ENCODE data around the gene SOX14. TPM values are rescaled to one million over a fixed set of nuclear protein-coding genes. Genes with fewer than 3 reads are reported as not detected.

SOX14 gene
- total and polyA plus RNA-seq, 2 donors (not counting 1 experiment from before 2014, with no cell fraction given): not detected

- no peak overlapping the region for H3K4me3 ChIP-seq (ENCODE audit: control extremely low read depth in 1 of 5, extremely low read depth in 1 of 5, insufficient read depth in 1 of 5, low read depth in 2 of 5, low read length in 4 of 5)
- peaks cover 0 to 4% (median 0%) of the 10 kb centered on the region in 3 donors for H3K9me3 ChIP-seq (ENCODE audit: control extremely low read depth in 1 of 3, control insufficient read depth in 2 of 3, insufficient read depth in 1 of 3, low read length in 2 of 3)
- no peak overlapping the region for H2AFZ ChIP-seq (ENCODE audit: insufficient read depth, low read depth, low read length, poor library complexity, severe bottlenecking)
- Mint-ChIP-seq H3K9me3 (ENCODE audit: insufficient read depth) (peaks cover 10% of the 10 kb centered on the region), H3K4me1 (no peaks in the 10 kb centered on the region), H3K4me3 (no peak overlapping the region), H3K27ac (no peak overlapping the region), H3K27me3 (no peaks in the 10 kb centered on the region)
- no peaks in the 10 kb centered on the region for H4K20me1 ChIP-seq (ENCODE audit: control insufficient read depth, insufficient read depth, low read length, poor library complexity, severe bottlenecking)
- intact Hi-C loops (cut with micrococcal nuclease): no loop called here
- ATAC-seq (ENCODE audit: low read depth): no peak
- H3K79me2 ChIP-seq (ENCODE audit: control insufficient read depth, insufficient read depth, low read length): no peaks in the 10 kb centered on the region
- no peak overlapping the region for H3K4me2 ChIP-seq (replicated peaks; ENCODE audit: low read depth, low read length, poor library complexity, severe bottlenecking)
- H3K27me3 ChIP-seq (replicated peaks in 1 of 4; ENCODE audit: control extremely low read depth in 1 of 4, control insufficient read depth in 3 of 4, insufficient read depth in 4 of 4, low read length in 3 of 4): no peaks in the 10 kb centered on the region
- POLR2A ChIA-PET: no interaction called here
- TF ChIP-seq EZH2 (IDR thresholded peaks at IDR 0.05; ENCODE audit: borderline replicate concordance, insufficient read depth, low read depth, low read length, poor library complexity, severe bottlenecking): no peak
- TF ChIP-seq, protein P1, sequence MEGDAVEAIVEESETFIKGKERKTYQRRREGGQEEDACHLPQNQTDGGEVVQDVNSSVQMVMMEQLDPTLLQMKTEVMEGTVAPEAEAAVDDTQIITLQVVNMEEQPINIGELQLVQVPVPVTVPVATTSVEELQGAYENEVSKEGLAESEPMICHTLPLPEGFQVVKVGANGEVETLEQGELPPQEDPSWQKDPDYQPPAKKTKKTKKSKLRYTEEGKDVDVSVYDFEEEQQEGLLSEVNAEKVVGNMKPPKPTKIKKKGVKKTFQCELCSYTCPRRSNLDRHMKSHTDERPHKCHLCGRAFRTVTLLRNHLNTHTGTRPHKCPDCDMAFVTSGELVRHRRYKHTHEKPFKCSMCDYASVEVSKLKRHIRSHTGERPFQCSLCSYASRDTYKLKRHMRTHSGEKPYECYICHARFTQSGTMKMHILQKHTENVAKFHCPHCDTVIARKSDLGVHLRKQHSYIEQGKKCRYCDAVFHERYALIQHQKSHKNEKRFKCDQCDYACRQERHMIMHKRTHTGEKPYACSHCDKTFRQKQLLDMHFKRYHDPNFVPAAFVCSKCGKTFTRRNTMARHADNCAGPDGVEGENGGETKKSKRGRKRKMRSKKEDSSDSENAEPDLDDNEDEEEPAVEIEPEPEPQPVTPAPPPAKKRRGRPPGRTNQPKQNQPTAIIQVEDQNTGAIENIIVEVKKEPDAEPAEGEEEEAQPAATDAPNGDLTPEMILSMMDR (IDR thresholded peaks at IDR 0.05): no peak
- H3K36me3 ChIP-seq (replicated peaks in 1 of 2; ENCODE audit: control extremely low read depth in 1 of 2, control insufficient read depth in 1 of 2, extremely low read depth in 1 of 2, insufficient read depth in 2 of 2, low read length in 1 of 2): no peaks in the 10 kb centered on the region
- no peak for DNase-seq
- H3K27ac ChIP-seq (ENCODE audit: low read length in 2 of 2): no peak overlapping the region
- H3K4me1 ChIP-seq (ENCODE audit: control insufficient read depth in 2 of 2, insufficient read depth in 2 of 2, low read length in 2 of 2): no peaks in the 10 kb centered on the region
- no peak overlapping the region for H3K9ac ChIP-seq (ENCODE audit: low read length)
- CTCF ChIA-PET: no interaction called here
Measured at GRCh38 chr3:137738710-137739109, 25.4 kb upstream of the SOX14 start.

DNA sequence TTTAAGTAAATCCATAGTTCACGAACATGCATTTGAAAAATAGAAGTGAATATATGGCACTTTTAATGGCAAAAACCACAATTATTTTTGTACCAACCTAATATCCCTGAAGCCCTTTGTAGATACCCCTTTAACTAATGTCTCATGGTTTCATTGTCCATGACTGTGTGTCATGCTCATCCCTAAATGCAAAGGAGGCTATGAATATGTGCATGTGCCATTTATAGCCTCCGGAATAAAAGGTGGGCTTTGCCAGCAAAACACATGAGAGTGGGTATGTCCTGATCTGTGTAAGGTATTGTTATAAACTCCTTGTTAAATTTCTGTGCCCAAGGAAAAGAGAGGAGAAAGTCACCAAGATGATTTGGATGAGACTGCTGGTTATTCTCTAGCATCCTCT lies 20.5 kb upstream of the SOX14 start:
- peaks cover under 1% of the 10 kb centered on the region for H3K9me3 Mint-ChIP-seq (ENCODE audit: insufficient read depth)
- no peak for TF ChIP-seq EZH2 (IDR thresholded peaks at IDR 0.05; ENCODE audit: borderline replicate concordance, insufficient read depth, low read depth, low read length, poor library complexity, severe bottlenecking)
- TF ChIP-seq, protein P1 (IDR thresholded peaks at IDR 0.05): no peak
- DNase-seq (no peak), ATAC-seq (ENCODE audit: low read depth) (no peak)
- ChIA-PET POLR2A (no interaction called here), CTCF (no interaction called here)
- Histone ChIP-seq H3K79me2 (ENCODE audit: control insufficient read depth, insufficient read depth, low read length) (no peaks in the 10 kb centered on the region), H3K36me3 (replicated peaks in 1 of 2; ENCODE audit: control extremely low read depth in 1 of 2, control insufficient read depth in 1 of 2, extremely low read depth in 1 of 2, insufficient read depth in 2 of 2, low read length in 1 of 2) (no peaks in the 10 kb centered on the region), H3K27ac (ENCODE audit: low read length in 2 of 2) (no peak overlapping the region), H3K9me3 (ENCODE audit: control extremely low read depth in 1 of 3, control insufficient read depth in 2 of 3, insufficient read depth in 1 of 3, low read length in 2 of 3) (no peaks in the 10 kb centered on the region), H4K20me1 (ENCODE audit: control insufficient read depth, insufficient read depth, low read length, poor library complexity, severe bottlenecking) (no peaks in the 10 kb centered on the region), H3K4me3 (ENCODE audit: control extremely low read depth in 1 of 5, extremely low read depth in 1 of 5, insufficient read depth in 1 of 5, low read depth in 2 of 5, low read length in 4 of 5) (no peak overlapping the region), H3K4me2 (replicated peaks; ENCODE audit: low read depth, low read length, poor library complexity, severe bottlenecking) (no peak overlapping the region), H2AFZ (ENCODE audit: insufficient read depth, low read depth, low read length, poor library complexity, severe bottlenecking) (no peak overlapping the region), H3K4me1 (ENCODE audit: control insufficient read depth in 2 of 2, insufficient read depth in 2 of 2, low read length in 2 of 2) (no peaks in the 10 kb centered on the region), H3K27me3 (replicated peaks in 1 of 4; ENCODE audit: control extremely low read depth in 1 of 4, control insufficient read depth in 3 of 4, insufficient read depth in 4 of 4, low read length in 3 of 4) (no peaks in the 10 kb centered on the region), H3K9ac (ENCODE audit: low read length) (no peak overlapping the region)
- H3K27ac Mint-ChIP-seq: no peak overlapping the region
- peaks cover 8% of the 10 kb centered on the region for H3K27me3 Mint-ChIP-seq
- H3K4me3 Mint-ChIP-seq: no peak overlapping the region
- WGBS (ENCODE audit: insufficient coverage): no CpG with 5 or more reads among the region's 2 CpGs
- H3K4me1 Mint-ChIP-seq: no peaks in the 10 kb centered on the region
- intact Hi-C loops (cut with micrococcal nuclease): no loop called here
